ENCODE data around the gene PPM1J. TPM values are rescaled to one million over a fixed set of nuclear protein-coding genes. Genes with fewer than 3 reads are reported as not detected.

The PPM1J gene
- total and polyA plus RNA-seq, 2 of the 13 experiments (the other 11 are each of a cell fraction or from before 2014, with no cell fraction given), result 0.07 to 0.22 TPM

DNA sequence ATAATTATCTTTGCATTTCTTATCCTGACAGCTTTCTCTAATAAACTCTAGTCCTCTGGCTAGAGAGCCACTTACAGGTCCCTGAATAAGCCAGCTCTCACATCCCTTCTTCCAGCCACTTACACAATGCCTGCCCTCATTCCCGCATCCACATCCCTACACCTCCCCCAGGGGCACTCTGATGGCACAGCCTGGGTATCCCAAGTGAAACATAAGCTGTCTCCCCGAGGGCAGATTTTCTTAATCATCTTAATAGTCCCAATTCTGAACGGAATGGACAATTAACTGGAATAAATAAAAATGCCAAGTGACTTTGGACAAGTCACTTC lies 13.1 kb downstream of the PPM1J start:
- ChIA-PET CTCF (ENCODE audit: low intra/inter-chr PET ratio, low total read pairs) (no interaction called here), POLR2A (interaction anchor here (0.7 to 9.2 kb wide), 2 partner anchors 18 to 28 kb away, joined by 4 to 251 read pairs; partner anchors contain the start of gene MOV10)
- peaks cover 82% of the 10 kb centered on the region for H3K4me1 ChIP-seq (ENCODE audit: insufficient read depth, low read length)
- DNase-seq (ENCODE audit: low spot score), result no peak
- H4K20me1 ChIP-seq (ENCODE audit: insufficient read depth, low read length), result no peaks in the 10 kb centered on the region
- no peak overlapping the region for H3K4me3 ChIP-seq (replicated peaks in 1 of 3; ENCODE audit: insufficient read depth in 1 of 3, low read depth in 2 of 3, low read length in 3 of 3)
- FAIRE-seq, result no peak
- ATAC-seq, result no peak
- peaks cover 6 to 36% of the 10 kb centered on the region in 2 experiments; a peak in 4 of 5 replicates for H3K36me3 ChIP-seq (replicated peaks in 1 of 2; ENCODE audit: control insufficient read depth in 1 of 2, insufficient read depth in 2 of 2, low read length in 2 of 2)
- no peak overlapping the region for H3K9ac ChIP-seq (ENCODE audit: insufficient read depth, low read depth, low read length)
- H3K79me2 ChIP-seq (ENCODE audit: insufficient read depth, low read length), result peaks cover 22% of the 10 kb centered on the region
- no peak overlapping the region for H2AFZ ChIP-seq (ENCODE audit: low read length)
- no peak overlapping the region for H3K4me2 ChIP-seq (ENCODE audit: low read depth, low read length)
- in situ Hi-C loops (cut with HindIII; ENCODE audit: extremely low pct_ligation_motif_present, low pct_unique_long_range_greater_than_20kb) (loop anchor here (10.0 to 25.0 kb wide), 2 partner anchors 197 to 335 kb away; partner anchors contain the start of gene WNT2B), intact Hi-C loops (cut with micrococcal nuclease; ENCODE audit: unreplicated experiment) (no loop called here)
- peaks cover 0 to 3% of the 10 kb centered on the region in 2 experiments; a peak in 1 of 5 replicates for H3K27me3 ChIP-seq (ENCODE audit: control insufficient read depth in 1 of 2, insufficient read depth in 2 of 2, low read length in 2 of 2)
- no peak overlapping the region for H3K27ac ChIP-seq (ENCODE audit: extremely low read length, insufficient read depth, low read length)
- WGBS (ENCODE audit: low lambda C conversion rate), result 97% methylated on average over 3 of the region's 3 CpGs
- TF ChIP-seq ZNF256 (CRISPR knock-in tag; conservative IDR thresholded peaks at IDR 0.05) (no peak), POLR2AphosphoS5 (IDR thresholded peaks at IDR 0.05; ENCODE audit: low read depth, low read length) (0 out of 2 replicates have a peak, but pooled peaks have one; percentile 36), TCF7L2 (IDR thresholded peaks at IDR 0.05; ENCODE audit: low read depth, low read length) (no peak)
- BruUV-seq (replicated peaks), result no TSS peak
- H3K9me3 ChIP-seq (ENCODE audit: low read length), result no peaks in the 10 kb centered on the region

DNA sequence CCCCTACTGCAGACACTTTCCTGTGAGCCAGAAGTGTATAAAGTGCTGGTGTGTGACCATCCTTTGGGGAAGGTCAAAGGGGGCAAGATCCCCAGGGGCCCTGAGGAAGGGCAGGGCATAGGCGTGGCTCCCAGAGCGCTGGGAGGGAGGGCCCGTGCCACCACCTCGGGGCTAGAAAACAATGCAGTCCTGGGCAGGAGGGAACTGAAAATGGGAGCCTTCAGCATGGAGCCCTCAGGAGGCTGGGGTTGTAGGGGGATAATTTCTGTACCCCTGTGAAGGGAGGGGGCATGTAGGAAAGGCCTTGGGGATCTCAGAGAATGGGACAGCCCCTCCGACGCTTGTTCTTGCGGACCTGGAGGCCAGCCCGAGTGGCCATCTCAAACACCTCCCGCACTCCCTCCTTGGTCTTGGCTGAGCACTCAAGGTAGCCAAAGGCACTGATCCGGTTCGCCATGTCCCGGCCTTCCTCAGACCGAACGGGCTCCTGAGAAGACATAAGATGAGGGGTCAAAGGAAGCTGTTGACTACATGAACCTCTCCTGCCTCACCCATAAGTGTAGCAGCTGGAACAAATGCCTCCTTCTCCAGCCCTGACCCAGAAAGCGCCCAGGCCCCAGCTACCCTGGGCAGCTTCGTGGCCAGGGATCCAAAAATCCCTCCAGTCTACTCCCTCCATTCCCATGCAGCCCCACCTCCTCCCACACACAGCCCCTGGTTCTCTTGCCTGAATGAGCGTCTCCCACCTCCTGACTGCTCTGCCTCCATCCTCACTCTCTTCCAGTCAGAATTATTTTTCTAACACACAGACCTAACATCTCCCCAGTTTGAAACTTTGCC lies 13.7 kb downstream of the PPM1J start:
- POLR2A ChIA-PET, result interaction anchor here (0.7 to 9.2 kb wide), 4 partner anchors 14 to 83 kb away, joined by 4 to 251 read pairs (median 14); partner anchors contain the start of genes CAPZA1, MOV10, PPM1J and ST7L
- in situ Hi-C loops (cut with HindIII; ENCODE audit: extremely low pct_ligation_motif_present, low pct_unique_long_range_greater_than_20kb), result loop anchor here (10.0 to 25.0 kb wide), 2 partner anchors 197 to 336 kb away; partner anchors contain the start of gene WNT2B
- H3K4me3 ChIP-seq (replicated peaks in 1 of 3; ENCODE audit: insufficient read depth in 1 of 3, low read depth in 2 of 3, low read length in 3 of 3), result no peak overlapping the region
- TF ChIP-seq ZNF331 (CRISPR knock-in tag; IDR thresholded peaks at IDR 0.05) (no peak), MAF1 (CRISPR knock-in tag; IDR thresholded peaks at IDR 0.05; ENCODE audit: borderline replicate concordance) (no peak), MBD4 (IDR thresholded peaks at IDR 0.05; ENCODE audit: borderline replicate concordance, low read length) (no peak), FOXK1 (CRISPR knock-in tag; IDR thresholded peaks at IDR 0.05; ENCODE audit: borderline replicate concordance, low read depth) (no peak), ELF4 (CRISPR knock-in tag; IDR thresholded peaks at IDR 0.05; ENCODE audit: borderline replicate concordance) (no peak), IRF2 (CRISPR knock-in tag; IDR thresholded peaks at IDR 0.05) (no peak), YY1 (IDR thresholded peaks at IDR 0.05; ENCODE audit: insufficient read depth, insufficient replicate concordance, low read depth, low read length) (no peak), SRSF1 (optimal IDR thresholded peaks at IDR 0.05; ENCODE audit: low read depth, low read length) (no peak), ZNF460 (CRISPR knock-in tag; IDR thresholded peaks at IDR 0.05; ENCODE audit: borderline replicate concordance) (no peak), RBFOX2 (IDR thresholded peaks at IDR 0.05; ENCODE audit: low read depth, low read length) (peak; percentile 40; the same call in 1 of the 2 replicates), ZNF510 (CRISPR knock-in tag; IDR thresholded peaks at IDR 0.05; ENCODE audit: low read depth) (no peak), SMAD3 (CRISPR knock-in tag; IDR thresholded peaks at IDR 0.05) (no peak), JARID2 (CRISPR knock-in tag; IDR thresholded peaks at IDR 0.05; ENCODE audit: insufficient replicate concordance) (no peak), KDM5B (CRISPR knock-in tag; IDR thresholded peaks at IDR 0.05; ENCODE audit: borderline replicate concordance) (0 out of 2 replicates have a peak, but pooled peaks have one; percentile 6)
- TF ChIP-seq, protein P1, sequence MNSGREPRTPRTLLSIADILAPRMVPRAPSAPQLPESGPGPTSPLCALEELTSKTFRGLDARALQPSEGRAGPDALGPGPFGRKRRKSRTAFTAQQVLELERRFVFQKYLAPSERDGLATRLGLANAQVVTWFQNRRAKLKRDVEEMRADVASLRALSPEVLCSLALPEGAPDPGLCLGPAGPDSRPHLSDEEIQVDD (CRISPR knock-in tag; IDR thresholded peaks at IDR 0.05; ENCODE audit: borderline replicate concordance), result no peak

More for the DNA sequence above, 13.7 kb downstream of the PPM1J start:
- FAIRE-seq, result no peak
- ATAC-seq, result no peak
- CTCF ChIA-PET (ENCODE audit: low intra/inter-chr PET ratio, low total read pairs), result no interaction called here
- intact Hi-C loops (cut with micrococcal nuclease; ENCODE audit: unreplicated experiment), result no loop called here
- peaks cover 85% of the 10 kb centered on the region for H3K4me1 ChIP-seq (ENCODE audit: insufficient read depth, low read length)
- peak overlapping the region; percentile 93 for H3K27ac ChIP-seq (ENCODE audit: extremely low read length, insufficient read depth, low read length)
- peak overlapping the region; percentile 36 for H3K4me2 ChIP-seq (ENCODE audit: low read depth, low read length)
- H3K27me3 ChIP-seq (ENCODE audit: control insufficient read depth in 1 of 2, insufficient read depth in 2 of 2, low read length in 2 of 2), result peaks cover 0 to 3% of the 10 kb centered on the region in 2 experiments; a peak in 1 of 5 replicates
- H3K36me3 ChIP-seq (replicated peaks in 1 of 2; ENCODE audit: control insufficient read depth in 1 of 2, insufficient read depth in 2 of 2, low read length in 2 of 2), result peaks cover 7 to 42% of the 10 kb centered on the region in 2 experiments
- H2AFZ ChIP-seq (ENCODE audit: low read length), result no peak overlapping the region
- no TSS peak for BruUV-seq (replicated peaks)
- peaks cover 19% of the 10 kb centered on the region for H3K79me2 ChIP-seq (ENCODE audit: insufficient read depth, low read length)
- no peaks in the 10 kb centered on the region for H3K9me3 ChIP-seq (ENCODE audit: low read length)
- 88% methylated on average over 11 of the region's 17 CpGs for WGBS (ENCODE audit: low lambda C conversion rate)
- DNase-seq (ENCODE audit: low spot score), result no peak
- no peaks in the 10 kb centered on the region for H4K20me1 ChIP-seq (ENCODE audit: insufficient read depth, low read length)
- H3K9ac ChIP-seq (ENCODE audit: insufficient read depth, low read depth, low read length), result peak overlapping the region; percentile 61; the same call in 1 of the 2 replicates

Data from HepG2 (cell line).